22Rv1 (cell line): ENCODE results near the gene CARD11.
A peak's percentile ranks its signal among the peaks of the same experiment; 100 is the strongest.

Experiments
- H3K27ac ChIP-seq: fragments of 450-650 bp; 2 replicates; pipeline ENCODE4 v1.5.1; 2017
- CTCF ChIP-seq: fragments of 450-650 bp; IDR thresholded peaks from 2 replicates; pipeline ENCODE4 v1.5.1; 2017; ENCODE audit warnings: mild to moderate bottlenecking
- ZFX ChIP-seq: fragments of 450-650 bp; IDR thresholded peaks from 2 replicates; pipeline ENCODE4 v1.6.1; 2017; ENCODE audit warnings: antibody characterized with exemption, borderline replicate concordance

The CARD11 gene

GRCh38 chr7:2894118-2894940 lies 149.3 kb downstream of the CARD11 start:
- TF ChIP-seq ZFX (no peak), CTCF (no peak)
- H3K27ac ChIP-seq, result no peak overlapping the region

- H3K27ac ChIP-seq, result no peak overlapping the region
These were observed 150.2 kb downstream of the CARD11 start for GRCh38 chr7:2893411-2893861.

GRCh38 chr7:2892549-2892948 lies 151.1 kb downstream of the CARD11 start:
- no peak for TF ChIP-seq CTCF
- TF ChIP-seq ZFX, result no peak

More at GRCh38 chr7:2893411-2893861, 150.2 kb downstream of the CARD11 start:
- TF ChIP-seq CTCF, result no peak
- TF ChIP-seq ZFX, result no peak

GRCh38 chr7:2887816-2888215 lies 155.9 kb downstream of the CARD11 start:
- no peak overlapping the region for H3K27ac ChIP-seq
- TF ChIP-seq ZFX, result no peak
- no peak for TF ChIP-seq CTCF

More at GRCh38 chr7:2892549-2892948, 151.1 kb downstream of the CARD11 start:
- H3K27ac ChIP-seq, result no peak overlapping the region

GRCh38 chr7:2886900-2887299 lies 156.8 kb downstream of the CARD11 start:
- TF ChIP-seq ZFX (no peak), CTCF (peak; percentile 98)
- no peak overlapping the region for H3K27ac ChIP-seq

GRCh38 chr7:2886391-2886790 lies 157.3 kb downstream of the CARD11 start:
- TF ChIP-seq ZFX (no peak), CTCF (no peak)
- no peak overlapping the region for H3K27ac ChIP-seq

- TF ChIP-seq ZFX (no peak), CTCF (no peak)
- H3K27ac ChIP-seq, result no peak overlapping the region
These were observed 159.5 kb downstream of the CARD11 start for GRCh38 chr7:2884161-2884560.
